ENCODE data around the gene ACTL8.

ACTL8 gene

DNA sequence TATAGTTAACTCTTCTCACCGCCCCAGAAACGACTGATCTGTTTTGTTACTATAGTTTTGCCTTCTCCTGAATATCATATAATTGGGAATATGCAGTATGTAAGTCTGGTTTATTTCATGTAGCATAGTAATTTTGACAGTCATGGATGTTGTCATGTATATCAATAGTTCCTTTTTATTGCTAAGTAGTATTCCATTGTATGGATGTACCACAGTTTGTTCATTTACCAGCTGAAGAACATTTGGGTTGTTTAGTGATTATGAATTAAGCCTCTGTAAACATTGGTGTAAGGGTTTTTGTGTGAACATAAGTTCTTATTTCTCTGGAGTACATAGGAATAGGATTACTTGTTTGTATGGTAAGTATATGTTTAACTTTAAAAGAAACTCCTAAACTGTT lies 55.5 kb downstream of the ACTL8 start:
- DNase-seq, result no peak

- DNase-seq, result no peak
Observed at GRCh38 chr1:17816511-17816910, 61.4 kb downstream of the ACTL8 start.

DNA sequence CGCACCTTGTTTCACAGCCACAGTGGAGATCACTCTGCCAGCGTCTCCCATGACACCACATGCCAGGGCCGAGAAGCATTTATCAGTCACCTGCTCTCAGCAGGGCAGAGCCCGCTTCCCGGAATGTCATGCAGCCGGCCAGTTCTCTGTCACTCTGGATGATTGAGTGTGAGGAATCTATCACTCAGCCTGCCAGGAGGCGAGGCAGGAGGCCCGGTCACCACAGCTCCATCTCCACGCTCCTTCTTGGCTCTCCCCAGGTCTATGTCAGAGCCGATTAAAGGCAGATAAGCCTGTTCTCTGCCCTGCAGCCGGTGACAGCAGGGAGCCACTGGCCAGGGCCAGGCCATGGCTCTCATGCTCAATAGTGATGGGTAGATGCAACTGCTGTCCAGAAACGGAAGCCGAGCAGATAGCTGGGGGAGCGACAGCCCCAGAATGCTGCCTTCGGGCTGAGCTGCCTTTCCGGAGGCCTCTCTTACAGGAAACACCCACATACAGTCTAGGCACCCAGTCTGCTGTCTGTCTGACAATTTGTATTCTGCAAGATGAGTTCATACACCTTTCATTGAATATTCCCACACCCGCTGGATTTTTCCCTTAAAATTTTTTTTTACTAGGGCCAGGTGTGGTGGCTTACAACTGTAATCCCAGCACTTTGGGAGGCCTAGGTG lies 64.1 kb downstream of the ACTL8 start:
- DNase-seq, result no peak

DNA sequence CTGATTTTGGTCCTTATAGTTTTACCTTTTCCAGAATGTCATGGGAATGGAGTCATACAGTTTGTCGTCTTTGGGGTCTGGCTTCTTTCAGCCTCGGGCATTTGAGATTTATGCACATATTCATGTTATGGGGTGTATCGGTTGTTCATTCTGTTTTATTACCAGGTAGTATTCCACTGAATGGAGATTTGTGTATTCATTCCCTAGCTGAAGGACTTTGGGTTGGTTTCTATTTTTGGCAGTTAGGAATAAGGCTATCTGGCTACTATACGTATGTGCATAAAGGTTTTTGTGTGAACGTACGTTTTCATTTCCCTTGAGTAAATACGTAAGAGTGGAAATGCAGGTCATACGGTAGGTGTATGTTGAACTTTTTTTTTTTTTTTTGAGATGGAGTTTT lies 65.1 kb downstream of the ACTL8 start:
- DNase-seq, result no peak

- DNase-seq, result no peak
Observed at GRCh38 chr1:17822741-17823426, 67.8 kb downstream of the ACTL8 start.

GRCh38 chr1:17825273-17826164 lies 70.4 kb downstream of the ACTL8 start:
- no peak for DNase-seq

- no peak for DNase-seq
Observed at GRCh38 chr1:17826165-17826488, 71.0 kb downstream of the ACTL8 start.

- no peak for DNase-seq
Observed at GRCh38 chr1:17828991-17829390, 73.9 kb downstream of the ACTL8 start.

- no peak for DNase-seq
Observed at GRCh38 chr1:17829579-17829978, 74.4 kb downstream of the ACTL8 start.

DNA sequence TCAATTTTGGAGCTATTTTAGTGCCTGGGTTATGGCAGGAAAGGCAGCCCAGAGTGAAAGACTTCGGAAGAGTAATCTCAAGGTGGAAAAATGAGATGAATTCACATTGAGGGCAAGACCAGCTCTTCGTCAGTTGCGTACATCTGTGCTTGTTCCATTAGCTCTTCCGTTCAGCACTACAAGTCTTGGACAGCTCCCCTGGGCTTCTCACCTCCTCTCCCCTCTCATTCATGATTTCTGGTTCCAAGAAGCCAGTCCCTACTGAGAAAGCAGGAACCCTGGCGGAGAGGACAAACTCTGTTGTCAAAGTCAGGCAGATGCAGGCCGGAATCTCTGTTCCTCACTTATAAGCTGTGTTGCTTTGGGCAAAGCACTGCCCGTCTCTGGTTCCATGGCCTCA lies 76.5 kb downstream of the ACTL8 start:
- no peak for DNase-seq

GRCh38 chr1:17833661-17834501 lies 78.7 kb downstream of the ACTL8 start:
- DNase-seq, result no peak

DNA sequence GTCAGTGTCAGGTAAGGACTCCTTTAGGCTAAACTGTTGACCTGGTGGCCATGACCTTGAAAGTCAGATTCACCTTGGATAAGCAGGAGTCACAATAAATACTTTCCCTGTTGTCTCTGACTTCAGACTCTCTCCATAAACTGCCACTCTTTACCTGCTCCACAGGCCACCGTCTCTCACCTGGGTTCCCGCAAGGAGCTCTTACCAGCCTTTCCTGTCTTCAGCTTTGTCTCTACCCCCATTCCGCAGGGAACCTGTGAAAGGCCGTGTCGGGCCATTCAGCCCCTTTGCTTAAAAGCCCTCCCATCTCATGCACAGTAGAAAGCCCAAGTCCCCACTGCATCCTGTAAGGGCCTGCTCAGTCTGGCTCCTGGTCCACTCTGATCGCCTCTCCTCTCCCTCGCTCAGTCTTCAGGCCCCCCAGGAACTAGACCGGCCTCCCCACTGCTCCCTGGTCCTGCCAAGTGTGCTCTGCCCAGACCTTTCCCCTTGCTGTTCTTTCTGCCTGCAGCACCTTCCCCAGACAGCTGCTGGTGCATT lies 79.5 kb downstream of the ACTL8 start:
- DNase-seq, result no peak

GRCh38 chr1:17837233-17838030 lies 82.3 kb downstream of the ACTL8 start:
- DNase-seq, result no peak

DNA sequence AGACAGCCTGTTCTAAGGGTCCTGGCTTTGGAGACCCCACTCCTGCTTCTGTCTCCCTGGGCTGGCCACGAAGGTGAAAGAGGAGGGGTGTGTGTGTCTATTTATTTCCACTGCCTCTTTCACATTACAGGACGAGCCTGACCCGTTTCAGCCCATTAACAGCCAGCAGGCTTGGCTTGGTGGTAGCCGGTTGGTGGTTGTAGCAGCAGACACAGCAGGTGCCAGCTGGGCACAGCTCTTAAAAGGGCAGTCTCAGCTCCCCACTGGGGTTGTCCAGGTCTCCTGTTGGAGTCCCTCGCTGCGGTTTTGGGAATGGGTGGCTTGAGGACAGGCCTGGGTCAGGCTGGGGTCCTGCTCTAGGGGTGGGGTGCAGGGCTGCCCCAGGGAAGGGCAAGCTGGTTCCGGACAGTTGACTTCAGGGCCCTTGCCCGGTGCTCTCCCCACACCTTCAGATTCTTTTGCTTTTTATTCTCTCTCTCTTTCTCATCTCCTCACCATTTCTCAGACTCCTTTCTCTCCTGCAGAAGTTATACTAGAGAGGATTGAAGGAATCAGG lies 84.6 kb downstream of the ACTL8 start:
- no peak for DNase-seq

DNA sequence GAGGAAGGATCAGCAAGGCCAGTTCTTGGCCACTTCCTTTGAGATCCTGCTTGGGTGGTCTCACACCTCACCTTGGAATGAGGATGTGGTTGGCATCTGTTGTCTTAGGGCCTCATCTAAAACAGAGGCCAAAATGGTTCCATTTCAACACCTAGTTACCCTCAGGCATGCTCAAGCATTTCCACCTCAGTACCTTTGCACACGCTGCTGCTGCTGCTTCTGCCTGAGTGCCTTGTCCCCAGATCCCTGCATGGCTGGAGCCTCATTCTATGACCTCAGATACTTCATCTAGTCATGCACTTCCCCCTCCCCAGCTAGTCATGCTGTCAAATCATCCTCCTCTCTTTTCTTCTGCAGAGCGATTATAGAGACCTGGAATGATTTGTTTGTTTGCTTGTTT lies 86.8 kb downstream of the ACTL8 start:
- no peak for DNase-seq

DNA sequence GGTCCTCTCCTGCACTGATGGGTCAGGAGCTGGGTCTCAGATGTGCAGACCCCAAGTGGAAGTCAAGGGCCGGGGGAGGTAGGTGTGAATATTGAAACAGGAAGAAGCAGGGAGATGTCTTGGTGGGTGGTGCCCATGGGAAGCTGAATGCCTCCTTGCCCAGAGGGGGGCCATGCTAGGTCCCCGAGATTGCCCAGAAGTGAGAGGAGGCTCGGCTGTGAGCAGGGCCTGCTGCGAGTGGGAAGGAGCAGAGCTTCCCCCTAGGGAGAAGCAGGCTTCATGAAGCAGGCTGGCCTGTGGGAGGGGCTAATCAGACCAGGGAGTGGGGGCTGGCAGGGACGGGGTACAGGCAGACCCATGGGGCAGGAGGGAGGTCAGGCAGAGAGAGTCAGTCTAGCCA lies 87.6 kb downstream of the ACTL8 start:
- no peak for DNase-seq

DNA sequence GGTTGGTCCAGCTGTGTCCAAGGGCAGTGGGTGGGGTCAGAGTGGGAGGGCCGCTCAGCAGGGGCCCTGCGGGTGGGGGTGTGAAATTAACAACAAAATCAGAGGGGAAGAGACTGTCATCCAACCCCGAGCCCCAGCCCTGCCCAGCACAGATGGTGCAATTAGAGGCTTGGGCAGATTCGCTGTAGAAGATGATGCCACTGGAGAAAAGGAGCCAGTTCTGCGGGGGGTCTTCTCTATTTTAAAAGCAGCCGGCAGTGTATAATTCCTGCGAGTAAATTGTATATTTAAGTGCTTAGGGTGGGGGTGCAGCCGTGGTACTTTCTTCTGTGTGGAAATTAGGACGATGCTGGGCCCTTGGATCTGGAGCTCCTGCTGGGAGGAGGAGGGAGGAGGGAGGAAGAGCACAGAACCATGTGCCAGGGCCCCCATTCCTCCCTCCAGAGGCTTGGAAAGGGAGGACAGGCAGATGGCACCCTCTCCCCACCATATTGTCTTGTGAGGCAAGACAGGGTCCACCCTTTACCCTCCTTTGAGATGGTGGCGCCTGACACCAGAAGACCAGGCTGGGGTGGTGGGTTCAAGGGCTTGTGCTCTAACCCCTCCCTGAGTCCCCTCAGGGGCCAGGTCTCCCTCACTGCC lies 89.2 kb downstream of the ACTL8 start:
- no peak for DNase-seq

DNA sequence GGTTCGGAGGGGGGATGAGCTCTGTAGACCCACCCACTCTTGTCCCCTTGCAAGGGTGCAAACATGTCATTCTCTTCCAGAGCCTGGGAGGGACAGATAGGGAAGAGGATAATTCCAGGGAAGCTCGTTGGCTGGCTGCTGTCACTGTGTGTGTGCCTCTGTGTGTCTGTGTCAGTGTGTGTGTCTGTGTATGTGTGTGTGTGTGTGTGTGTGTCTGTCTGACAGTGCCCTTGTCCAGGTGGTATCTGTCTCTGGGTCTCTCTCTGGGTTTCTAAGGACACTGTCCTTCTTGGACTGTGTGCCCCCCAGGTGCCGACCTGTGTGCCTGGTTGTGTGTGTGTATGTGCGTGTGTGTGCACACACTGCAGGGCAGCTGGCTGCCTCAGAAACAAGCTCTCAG lies 90.5 kb downstream of the ACTL8 start:
- no peak for DNase-seq

DNA sequence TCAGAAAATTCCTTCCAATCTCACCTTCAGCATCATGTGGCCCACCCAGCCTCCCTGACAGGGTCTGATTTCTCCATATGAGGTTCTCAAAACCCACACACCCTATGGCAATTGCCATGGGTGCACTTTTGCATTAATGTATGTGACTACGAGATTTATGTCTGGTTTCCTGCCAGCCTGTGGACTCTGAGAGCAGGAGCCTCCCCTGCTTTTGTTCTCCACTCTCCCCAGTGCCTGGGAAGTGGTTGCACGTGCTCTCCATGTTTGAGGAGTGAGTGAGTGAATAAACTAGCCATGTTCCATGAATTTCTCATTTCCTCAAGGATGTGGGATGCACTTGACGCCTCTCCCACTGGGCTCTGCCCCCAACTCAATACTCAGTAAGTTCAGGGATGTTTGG lies 91.2 kb downstream of the ACTL8 start:
- no peak for DNase-seq

DNA sequence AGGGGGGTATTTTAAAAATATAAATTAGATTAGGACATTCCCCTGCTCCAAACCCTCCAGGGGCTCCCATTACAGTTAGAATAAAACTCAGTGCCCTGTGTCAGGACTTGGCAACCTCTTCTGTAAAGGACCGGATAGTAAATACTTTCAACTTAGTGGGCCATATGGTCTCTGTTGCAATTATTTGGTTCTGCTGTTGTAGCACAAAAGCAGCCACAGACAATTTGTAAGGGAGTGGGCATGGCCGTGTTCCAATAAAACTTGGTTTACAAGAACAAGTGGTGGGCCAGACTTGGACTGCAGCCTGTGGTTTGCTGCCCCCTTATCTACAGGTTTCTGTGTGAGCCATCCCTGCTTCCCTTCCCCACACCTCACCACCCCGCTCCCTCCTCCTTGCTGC lies 92.0 kb downstream of the ACTL8 start:
- no peak for DNase-seq

- no peak for DNase-seq
Observed at GRCh38 chr1:17849216-17849615, 94.1 kb downstream of the ACTL8 start.

All from SHP77 treated with DMSO at 0.1 percent for 48 hours (cell line).